Measurements from ENCODE around the gene SLC9A3. TPM values are rescaled to one million over a fixed set of nuclear protein-coding genes. Genes with fewer than 3 reads are reported as not detected.

Gene SLC9A3
- total and polyA plus RNA-seq, 8 donors, result 2.7 to 142 (median 14.9) TPM

GRCh38 chr5:544675-545355 is 20.6 kb upstream of the SLC9A3 start:
- Histone ChIP-seq H3K4me3 (no peak overlapping the region), H3K36me3 (no peaks in the 10 kb centered on the region), H3K27me3 (peaks cover 0 to 75% (median 18%) of the 10 kb centered on the region in 3 donors), H3K27ac (peak overlapping the region in 3 of 5 donors; percentile 5 to 50 (median 14)), H3K4me1 (peaks cover 0 to 18% (median 12%) of the 10 kb centered on the region in 4 donors), H3K9me3 (no peaks in the 10 kb centered on the region)
- DNase-seq, result no peak
- intact Hi-C loops (cut with DNase I; ENCODE audit: low total_unique reads), result no loop called here
- WGBS, 5 donors, result 86 to 96% (median 94%) methylated on average over 6 to 9 of the region's 9 CpGs
- TF ChIP-seq EP300 (IDR thresholded peaks at IDR 0.05) (no peak), POLR2AphosphoS5 (IDR thresholded peaks at IDR 0.05) (no peak), CTCF (IDR thresholded peaks at IDR 0.05) (no peak), POLR2A (IDR thresholded peaks at IDR 0.05) (no peak)

- Histone ChIP-seq H3K27me3 (peaks cover 0 to 79% (median 18%) of the 10 kb centered on the region in 3 donors), H3K27ac (peak overlapping the region in 3 of 5 donors; percentile 5 to 50 (median 14))
- intact Hi-C loops (cut with DNase I; ENCODE audit: low total_unique reads), result no loop called here
Measured at GRCh38 chr5:543755-544674, 19.8 kb upstream of the SLC9A3 start.

GRCh38 chr5:543351-543750 is 19.1 kb upstream of the SLC9A3 start:
- DNase-seq, result no peak
- intact Hi-C loops (cut with DNase I; ENCODE audit: low total_unique reads), result no loop called here
- Histone ChIP-seq H3K27ac (peak overlapping the region in 1 of 5 donors; percentile 14), H3K9me3 (no peaks in the 10 kb centered on the region), H3K36me3 (no peaks in the 10 kb centered on the region), H3K4me1 (peaks cover 0 to 23% (median 15%) of the 10 kb centered on the region in 4 donors), H3K27me3 (peaks cover 0 to 85% (median 24%) of the 10 kb centered on the region in 3 donors), H3K4me3 (peak overlapping the region in 1 of 4 donors; percentile 3)
- TF ChIP-seq POLR2AphosphoS5 (IDR thresholded peaks at IDR 0.05) (no peak), EP300 (IDR thresholded peaks at IDR 0.05) (no peak), POLR2A (IDR thresholded peaks at IDR 0.05) (no peak), CTCF (IDR thresholded peaks at IDR 0.05) (no peak)
- WGBS, 5 donors, result 87 to 98% (median 97%) methylated on average over 4 to 5 of the region's 5 CpGs

More at GRCh38 chr5:543755-544674, 19.8 kb upstream of the SLC9A3 start:
- peak; percentile 56 to 66 for DNase-seq
- Histone ChIP-seq H3K36me3 (no peaks in the 10 kb centered on the region), H3K4me1 (peaks cover 0 to 23% (median 15%) of the 10 kb centered on the region in 4 donors), H3K4me3 (peak overlapping the region in 2 of 4 donors; percentile 3 to 6), H3K9me3 (no peaks in the 10 kb centered on the region)
- 56 to 62% (median 58%) methylated on average over 23 to 30 of the region's 30 CpGs for WGBS, 5 donors
- TF ChIP-seq EP300 (IDR thresholded peaks at IDR 0.05), result no peak
- TF ChIP-seq POLR2A (IDR thresholded peaks at IDR 0.05), result no peak
- no peak for TF ChIP-seq POLR2AphosphoS5 (IDR thresholded peaks at IDR 0.05)
- no peak for TF ChIP-seq CTCF (IDR thresholded peaks at IDR 0.05)
